ENCODE measurements around the gene SLC9C1. TPM values are rescaled to one million over a fixed set of nuclear protein-coding genes. Genes with fewer than 3 reads are reported as not detected.

SLC9C1 gene
- total RNA-seq, 2 experiments from 2014 or later, result not detected

DNA sequence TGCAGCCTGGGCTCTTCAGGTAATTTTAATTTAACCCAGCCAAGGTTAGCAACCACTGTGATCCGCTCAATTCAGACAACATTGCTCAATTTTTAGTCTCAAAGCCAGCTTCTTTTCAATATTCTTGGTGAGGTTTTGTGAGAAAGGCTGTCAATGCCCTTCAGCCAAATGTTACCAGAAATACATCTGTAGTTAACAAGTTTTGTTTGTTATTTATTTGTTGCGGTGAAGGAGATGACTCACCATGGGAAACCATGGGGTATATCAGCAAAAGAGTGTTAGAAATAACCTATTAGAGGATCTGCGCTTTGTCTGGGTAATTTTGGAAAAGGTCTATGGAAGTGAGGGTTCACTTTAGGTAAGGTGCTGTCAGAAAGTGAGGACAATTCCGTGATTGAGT is 5.0 kb downstream of the SLC9C1 start:
- DNase-seq (no peak), ATAC-seq (no peak)
- Mint-ChIP-seq H3K4me1 (ENCODE audit: low read depth) (peaks cover 5% of the 10 kb centered on the region), H3K9me3 (no peaks in the 10 kb centered on the region), H3K27ac (no peak overlapping the region), H3K27me3 (no peaks in the 10 kb centered on the region), H3K4me3 (no peak overlapping the region), H3K36me3 (ENCODE audit: low read depth) (no peaks in the 10 kb centered on the region)
- ChIA-PET POLR2A (no interaction called here), CTCF (interaction anchor here (0.9 to 1.3 kb wide), 2 partner anchors 12 to 18 kb away, joined by 3 read pairs; no protein-coding TSS in a partner anchor)
- TF ChIP-seq, protein P1, sequence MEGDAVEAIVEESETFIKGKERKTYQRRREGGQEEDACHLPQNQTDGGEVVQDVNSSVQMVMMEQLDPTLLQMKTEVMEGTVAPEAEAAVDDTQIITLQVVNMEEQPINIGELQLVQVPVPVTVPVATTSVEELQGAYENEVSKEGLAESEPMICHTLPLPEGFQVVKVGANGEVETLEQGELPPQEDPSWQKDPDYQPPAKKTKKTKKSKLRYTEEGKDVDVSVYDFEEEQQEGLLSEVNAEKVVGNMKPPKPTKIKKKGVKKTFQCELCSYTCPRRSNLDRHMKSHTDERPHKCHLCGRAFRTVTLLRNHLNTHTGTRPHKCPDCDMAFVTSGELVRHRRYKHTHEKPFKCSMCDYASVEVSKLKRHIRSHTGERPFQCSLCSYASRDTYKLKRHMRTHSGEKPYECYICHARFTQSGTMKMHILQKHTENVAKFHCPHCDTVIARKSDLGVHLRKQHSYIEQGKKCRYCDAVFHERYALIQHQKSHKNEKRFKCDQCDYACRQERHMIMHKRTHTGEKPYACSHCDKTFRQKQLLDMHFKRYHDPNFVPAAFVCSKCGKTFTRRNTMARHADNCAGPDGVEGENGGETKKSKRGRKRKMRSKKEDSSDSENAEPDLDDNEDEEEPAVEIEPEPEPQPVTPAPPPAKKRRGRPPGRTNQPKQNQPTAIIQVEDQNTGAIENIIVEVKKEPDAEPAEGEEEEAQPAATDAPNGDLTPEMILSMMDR (IDR thresholded peaks at IDR 0.05), result no peak
- intact Hi-C loops (cut with micrococcal nuclease), result no loop called here

DNA sequence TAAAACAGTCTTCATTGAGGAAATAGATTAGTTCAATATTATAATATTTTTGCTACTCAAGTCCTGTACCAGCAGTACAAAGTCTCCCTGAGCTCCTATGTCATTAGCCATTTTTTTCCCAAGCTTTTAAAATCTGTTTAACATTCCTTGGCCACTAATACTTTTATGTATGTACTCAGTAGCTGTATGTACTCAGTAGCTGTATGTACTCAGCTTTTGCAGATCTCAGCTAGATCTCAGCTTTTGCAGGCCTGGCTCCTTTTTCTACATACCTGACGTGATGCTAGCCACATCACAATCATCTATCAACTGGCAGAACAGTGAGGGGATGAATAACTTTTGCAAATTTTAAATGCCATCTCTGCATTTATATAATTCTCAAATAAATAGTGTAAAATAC is 13.8 kb downstream of the SLC9C1 start:
- POLR2A ChIA-PET, result no interaction called here
- Mint-ChIP-seq H3K4me1 (ENCODE audit: low read depth) (no peaks in the 10 kb centered on the region), H3K27me3 (peaks cover 2% of the 10 kb centered on the region), H3K4me3 (no peak overlapping the region), H3K36me3 (ENCODE audit: low read depth) (no peaks in the 10 kb centered on the region), H3K27ac (no peak overlapping the region), H3K9me3 (no peaks in the 10 kb centered on the region)
- CTCF ChIA-PET, result interaction anchor here (1.0 to 1.7 kb wide), 4 partner anchors 13 to 240 kb away, joined by 3 to 8 read pairs (median 4); partner anchors contain the start of gene SLC9C1
- TF ChIP-seq, protein P1 (IDR thresholded peaks at IDR 0.05), result no peak
- intact Hi-C loops (cut with micrococcal nuclease), result no loop called here
- DNase-seq (no peak), ATAC-seq (no peak)

DNA sequence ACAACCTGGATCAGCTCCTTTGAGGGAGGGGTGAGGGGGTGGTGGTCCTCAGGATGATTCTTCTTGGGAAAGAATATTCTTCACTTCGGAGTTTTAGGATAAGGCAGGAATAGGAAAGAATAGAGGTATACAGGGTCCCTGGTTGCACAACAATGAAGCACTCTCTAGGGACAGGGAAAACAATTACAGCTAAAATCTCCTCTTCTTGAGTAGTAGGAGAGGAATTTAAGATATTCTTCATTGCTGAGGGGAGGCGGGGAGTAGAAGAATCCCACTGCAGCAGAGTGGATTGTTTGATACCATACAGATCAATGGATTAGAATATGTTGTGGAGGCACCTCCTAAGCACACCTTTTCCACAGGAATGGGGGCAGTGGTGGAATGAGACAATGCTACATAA is 20.5 kb downstream of the SLC9C1 start:
- Mint-ChIP-seq H3K9me3 (no peaks in the 10 kb centered on the region), H3K36me3 (ENCODE audit: low read depth) (no peaks in the 10 kb centered on the region), H3K27ac (no peak overlapping the region), H3K4me1 (ENCODE audit: low read depth) (no peaks in the 10 kb centered on the region), H3K4me3 (no peak overlapping the region), H3K27me3 (peaks cover 5% of the 10 kb centered on the region)
- DNase-seq (no peak), ATAC-seq (no peak)
- TF ChIP-seq, protein P1 (IDR thresholded peaks at IDR 0.05), result no peak
- CTCF ChIA-PET, result interaction anchor here (1.2 kb wide), 1 partner anchor 19 kb away, joined by 4 read pairs; no protein-coding TSS in a partner anchor
- POLR2A ChIA-PET, result no interaction called here
- intact Hi-C loops (cut with micrococcal nuclease), result no loop called here

DNA sequence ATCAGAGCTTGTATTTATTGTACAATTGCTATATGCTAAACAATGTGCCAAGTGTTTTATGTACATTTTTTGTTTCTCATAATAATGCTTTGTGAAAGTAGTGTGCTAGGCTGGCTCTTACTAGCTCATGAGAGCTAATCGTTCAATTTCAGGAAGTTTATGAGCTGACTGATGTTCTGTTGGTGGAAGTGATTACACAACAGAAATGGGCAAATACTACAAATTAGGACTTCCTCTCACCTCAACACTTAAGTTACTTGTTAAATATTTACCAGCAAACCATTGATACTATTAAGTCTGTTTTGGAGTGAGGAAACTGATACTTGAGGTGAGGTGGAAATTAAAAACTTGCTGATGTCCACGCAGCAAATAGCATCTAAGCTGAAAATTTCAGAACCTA is 32.3 kb downstream of the SLC9C1 start:
- peaks cover 1% of the 10 kb centered on the region for H3K27me3 Mint-ChIP-seq
- H3K4me1 Mint-ChIP-seq (ENCODE audit: low read depth), result peaks cover 6% of the 10 kb centered on the region
- DNase-seq (no peak), ATAC-seq (no peak)
- H3K4me3 Mint-ChIP-seq, result no peak overlapping the region
- H3K27ac Mint-ChIP-seq, result no peak overlapping the region
- TF ChIP-seq, protein P1 (IDR thresholded peaks at IDR 0.05), result no peak
- intact Hi-C loops (cut with micrococcal nuclease), result no loop called here
- CTCF ChIA-PET, result interaction anchor here (1.8 kb wide), 1 partner anchor 150 kb away, joined by 4 read pairs; no protein-coding TSS in a partner anchor
- H3K9me3 Mint-ChIP-seq, result peaks cover 2% of the 10 kb centered on the region
- no peaks in the 10 kb centered on the region for H3K36me3 Mint-ChIP-seq (ENCODE audit: low read depth)
- POLR2A ChIA-PET, result no interaction called here

DNA sequence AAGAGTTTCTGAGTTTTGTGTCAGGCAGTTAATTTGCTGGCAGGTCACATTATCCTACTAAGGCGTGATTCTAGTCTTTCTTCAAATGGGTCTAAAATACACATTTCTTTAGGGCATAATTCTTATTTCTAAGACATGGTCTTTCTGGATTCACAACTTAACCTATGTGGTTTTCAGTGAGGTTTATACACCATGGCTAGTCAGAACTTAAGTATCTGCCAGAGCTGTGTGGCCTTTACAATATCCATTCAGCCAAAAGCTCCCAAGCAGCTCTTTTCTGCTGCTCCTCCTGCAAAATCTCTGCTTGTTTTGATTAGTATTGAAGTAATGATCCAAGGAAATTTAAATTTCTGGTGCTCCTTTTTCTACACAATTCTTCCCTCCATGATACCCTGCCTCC is 33.5 kb downstream of the SLC9C1 start:
- H3K27ac Mint-ChIP-seq, result no peak overlapping the region

More for the DNA sequence above, 33.5 kb downstream of the SLC9C1 start:
- DNase-seq (no peak), ATAC-seq (no peak)
- intact Hi-C loops (cut with micrococcal nuclease), result no loop called here
- POLR2A ChIA-PET, result no interaction called here
- no peaks in the 10 kb centered on the region for H3K36me3 Mint-ChIP-seq (ENCODE audit: low read depth)
- peaks cover 1% of the 10 kb centered on the region for H3K27me3 Mint-ChIP-seq
- H3K9me3 Mint-ChIP-seq, result peaks cover 4% of the 10 kb centered on the region
- H3K4me1 Mint-ChIP-seq (ENCODE audit: low read depth), result peaks cover 6% of the 10 kb centered on the region
- TF ChIP-seq, protein P1 (IDR thresholded peaks at IDR 0.05), result no peak
- H3K4me3 Mint-ChIP-seq, result no peak overlapping the region
- CTCF ChIA-PET, result interaction anchor here (1.8 kb wide), 1 partner anchor 149 kb away, joined by 4 read pairs; no protein-coding TSS in a partner anchor

Measured in activated CD8-positive, alpha-beta T cell treated with anti-CD3 and anti-CD28 coated beads for 36 hours (primary cell).